ENCODE data around the gene DENND2D.

DENND2D gene

DNA sequence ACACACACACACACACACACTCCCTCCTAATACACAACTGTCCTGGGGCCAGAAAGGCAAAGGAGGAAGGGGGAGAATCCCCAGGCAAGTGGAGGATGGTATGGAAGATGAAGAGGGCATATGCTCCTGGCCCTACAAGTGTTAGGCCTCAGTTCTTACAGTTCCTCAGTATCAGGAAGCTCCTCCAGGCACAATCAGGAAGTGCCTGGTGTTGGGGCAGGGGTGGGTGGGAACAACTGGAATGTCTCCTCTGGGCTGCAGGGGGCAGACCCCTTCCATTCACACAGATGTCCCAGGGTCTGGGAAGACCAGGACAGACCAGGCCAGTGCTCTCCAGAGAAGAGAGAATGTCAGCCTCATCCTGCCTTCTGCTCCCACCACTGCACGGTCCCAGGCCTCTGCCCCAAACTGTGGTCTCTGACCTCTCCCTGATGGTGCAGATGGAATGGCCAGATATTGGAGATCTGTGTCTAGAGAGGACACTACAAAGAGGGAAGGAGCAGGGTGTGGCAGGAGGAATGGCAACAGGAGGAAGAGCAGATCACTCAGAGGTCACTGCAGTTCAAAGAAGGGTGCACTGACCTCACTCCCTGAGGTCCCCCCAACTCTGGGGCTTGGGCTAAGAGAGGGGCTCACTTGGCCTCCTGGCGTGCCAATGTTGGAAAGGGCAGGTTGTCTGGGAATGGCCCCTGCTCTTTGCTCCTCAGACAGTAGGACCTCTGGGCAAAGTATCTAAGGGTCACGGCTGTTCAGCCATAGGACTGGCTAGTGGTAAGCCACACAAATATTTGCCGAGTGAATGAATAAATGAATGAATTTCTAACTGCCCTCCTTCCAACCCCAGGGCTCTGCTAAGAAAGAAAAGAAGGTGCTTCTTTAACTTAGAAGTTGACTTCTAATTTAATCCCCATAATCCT, 2.5 kb upstream of the DENND2D start:
- H3K36me3 Mint-ChIP-seq (ENCODE audit: low read depth) = no peaks in the 10 kb centered on the region
- TF ChIP-seq, protein P1, sequence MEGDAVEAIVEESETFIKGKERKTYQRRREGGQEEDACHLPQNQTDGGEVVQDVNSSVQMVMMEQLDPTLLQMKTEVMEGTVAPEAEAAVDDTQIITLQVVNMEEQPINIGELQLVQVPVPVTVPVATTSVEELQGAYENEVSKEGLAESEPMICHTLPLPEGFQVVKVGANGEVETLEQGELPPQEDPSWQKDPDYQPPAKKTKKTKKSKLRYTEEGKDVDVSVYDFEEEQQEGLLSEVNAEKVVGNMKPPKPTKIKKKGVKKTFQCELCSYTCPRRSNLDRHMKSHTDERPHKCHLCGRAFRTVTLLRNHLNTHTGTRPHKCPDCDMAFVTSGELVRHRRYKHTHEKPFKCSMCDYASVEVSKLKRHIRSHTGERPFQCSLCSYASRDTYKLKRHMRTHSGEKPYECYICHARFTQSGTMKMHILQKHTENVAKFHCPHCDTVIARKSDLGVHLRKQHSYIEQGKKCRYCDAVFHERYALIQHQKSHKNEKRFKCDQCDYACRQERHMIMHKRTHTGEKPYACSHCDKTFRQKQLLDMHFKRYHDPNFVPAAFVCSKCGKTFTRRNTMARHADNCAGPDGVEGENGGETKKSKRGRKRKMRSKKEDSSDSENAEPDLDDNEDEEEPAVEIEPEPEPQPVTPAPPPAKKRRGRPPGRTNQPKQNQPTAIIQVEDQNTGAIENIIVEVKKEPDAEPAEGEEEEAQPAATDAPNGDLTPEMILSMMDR (IDR thresholded peaks at IDR 0.05; ENCODE audit: unreplicated experiment in 3 of 3) = no peak

GRCh38 chr1:111202366-111202706, 1.9 kb upstream of the DENND2D start:
- Mint-ChIP-seq H3K9me3 (no peaks in the 10 kb centered on the region), H3K4me3 (peak overlapping the region in 2 of 3 experiments; percentile 6 to 9), H3K4me1 (no peaks in the 10 kb centered on the region), H3K36me3 (ENCODE audit: low read depth) (no peaks in the 10 kb centered on the region), H3K27ac (no peak overlapping the region), H3K27me3 (ENCODE audit: low read depth) (peaks cover 46% of the 10 kb centered on the region)
- TF ChIP-seq, protein P1 (IDR thresholded peaks at IDR 0.05; ENCODE audit: unreplicated experiment in 3 of 3) = no peak

More for the DNA sequence above, 2.5 kb upstream of the DENND2D start:
- Mint-ChIP-seq H3K4me3 (peak overlapping the region; percentile 21 to 40 (median 29)), H3K4me1 (no peaks in the 10 kb centered on the region), H3K27me3 (ENCODE audit: low read depth) (peaks cover 51% of the 10 kb centered on the region), H3K9me3 (no peaks in the 10 kb centered on the region), H3K27ac (no peak overlapping the region)

- Mint-ChIP-seq H3K4me3 (no peak overlapping the region), H3K36me3 (ENCODE audit: low read depth) (no peaks in the 10 kb centered on the region), H3K27ac (no peak overlapping the region), H3K9me3 (no peaks in the 10 kb centered on the region), H3K27me3 (ENCODE audit: low read depth) (peaks cover 41% of the 10 kb centered on the region), H3K4me1 (no peaks in the 10 kb centered on the region)
- TF ChIP-seq, protein P1 (IDR thresholded peaks at IDR 0.05; ENCODE audit: unreplicated experiment in 3 of 3) = no peak
Measured at GRCh38 chr1:111201275-111202090, 1.0 kb upstream of the DENND2D start.

- no peaks in the 10 kb centered on the region for H3K9me3 Mint-ChIP-seq
- no peaks in the 10 kb centered on the region for H3K36me3 Mint-ChIP-seq (ENCODE audit: low read depth)
- TF ChIP-seq, protein P1 (IDR thresholded peaks at IDR 0.05; ENCODE audit: unreplicated experiment in 3 of 3) = no peak
- H3K27me3 Mint-ChIP-seq (ENCODE audit: low read depth) = peaks cover 34% of the 10 kb centered on the region
- H3K4me3 Mint-ChIP-seq = no peak overlapping the region
- H3K27ac Mint-ChIP-seq = no peak overlapping the region
- no peaks in the 10 kb centered on the region for H3K4me1 Mint-ChIP-seq
Measured at GRCh38 chr1:111200802-111201161, 336 bp upstream of the DENND2D start.

DNA sequence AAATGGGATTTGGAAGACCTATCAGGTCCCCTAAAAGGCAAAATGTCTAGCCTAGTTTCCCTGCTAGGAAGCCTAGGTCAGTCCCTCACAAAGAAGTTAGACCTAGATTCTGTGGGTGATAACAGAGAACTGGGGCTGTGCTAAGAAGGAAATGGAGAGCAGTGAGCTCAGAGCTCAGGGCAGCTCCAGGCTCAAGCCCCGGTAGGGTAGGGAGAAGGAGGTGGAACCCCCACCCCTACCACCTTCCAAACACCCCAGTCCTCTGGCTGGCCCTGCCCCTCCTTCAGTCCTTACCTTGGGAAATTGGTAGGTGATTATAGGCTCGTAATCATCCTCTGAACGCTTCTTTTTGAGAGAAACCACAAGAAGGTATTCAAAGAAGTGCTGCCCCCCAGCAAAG, 1.1 kb downstream of the DENND2D start:
- TF ChIP-seq, protein P1 (IDR thresholded peaks at IDR 0.05; ENCODE audit: unreplicated experiment in 3 of 3) = no peak
- Mint-ChIP-seq H3K9me3 (no peaks in the 10 kb centered on the region), H3K36me3 (ENCODE audit: low read depth) (no peaks in the 10 kb centered on the region), H3K27me3 (ENCODE audit: low read depth) (peaks cover 21% of the 10 kb centered on the region), H3K27ac (no peak overlapping the region), H3K4me3 (no peak overlapping the region), H3K4me1 (no peaks in the 10 kb centered on the region)

All from nephron (organoid).